Neuronal stem cell (in vitro differentiated cells): ENCODE measurements around the gene CASP8AP2.
"Not testable (repeated sequence)": the region's sequence is repeated elsewhere in the genome, so short reads cannot be mapped to it uniquely, and the experiment has no call there.

Experiments used
- DNase-seq: peaks from one replicate; pipeline ENCODE4 v3.0.0-alpha.2; 2013; ENCODE audit warnings: low spot score
- H2AFZ ChIP-seq: one replicate; pipeline ENCODE4 v1.6.1; 2013; ENCODE audit warnings: mild to moderate bottlenecking, low read length, inconsistent platforms
- H2AK5ac ChIP-seq: 2 replicates; pipeline ENCODE4 v1.6.1; 2013; ENCODE audit warnings: low read depth, mild to moderate bottlenecking, inconsistent platforms, low read length, moderate library complexity, mixed read lengths
- H2BK120ac ChIP-seq: 2 replicates; pipeline ENCODE4 v1.6.1; 2013; ENCODE audit warnings: low read depth, mild to moderate bottlenecking, inconsistent platforms, low read length, moderate library complexity, mixed read lengths
- H2BK12ac ChIP-seq: one replicate; pipeline ENCODE4 v1.6.1; 2013; ENCODE audit warnings: low read length, inconsistent platforms
- H2BK15ac ChIP-seq: 2 replicates; pipeline ENCODE4 v1.6.1; 2013; ENCODE audit warnings: mild to moderate bottlenecking, low read length, inconsistent platforms, mixed read lengths
- H2BK5ac ChIP-seq: one replicate; pipeline ENCODE4 v1.6.1; 2013; ENCODE audit warnings: inconsistent platforms, mild to moderate bottlenecking, low read length, moderate library complexity
- H3K14ac ChIP-seq: one replicate; pipeline ENCODE4 v1.6.1; 2013; ENCODE audit warnings: low read length, inconsistent platforms
- H3K18ac ChIP-seq: 2 replicates; pipeline ENCODE4 v1.6.1; 2013; ENCODE audit warnings: low read length, inconsistent platforms
- H3K23ac ChIP-seq: 2 replicates; pipeline ENCODE4 v1.6.1; 2013; ENCODE audit warnings: low read depth, mild to moderate bottlenecking, mixed read lengths, low read length, inconsistent platforms; ENCODE audit not compliant: poor library complexity
- H3K27ac ChIP-seq: replicated peaks from 3 replicates; pipeline ENCODE4 v1.5.1; 2013; ENCODE audit warnings: low read length, inconsistent platforms
- H3K27me3 ChIP-seq, 3 experiments: 2 replicates each; pipeline ENCODE4 v1.6.1; 2013; ENCODE audit warnings: low read length in 3 of 3, mild to moderate bottlenecking in 2 of 3, inconsistent platforms in 1 of 3, low read depth in 1 of 3, mixed read lengths in 1 of 3, moderate library complexity in 1 of 3; ENCODE audit not compliant: control insufficient read depth in 3 of 3, insufficient read depth in 3 of 3
- H3K36me3 ChIP-seq, 2 donors: replicated peaks in 1 of 2; 2 replicates each; pipeline ENCODE4 v1.6.1; 2013; ENCODE audit warnings: low read length in 2 of 2; ENCODE audit not compliant: control insufficient read depth in 2 of 2, insufficient read depth in 2 of 2
- H3K4ac ChIP-seq: 2 replicates; pipeline ENCODE4 v1.6.1; 2013; ENCODE audit warnings: inconsistent platforms, mild to moderate bottlenecking, low read length, moderate library complexity
- H3K4me1 ChIP-seq, 2 donors: 1 replicate in 1 of 2; 2 replicates in 1 of 2; pipeline ENCODE4 v1.6.1; 2013; ENCODE audit warnings: low read length in 2 of 2, low read depth in 1 of 2; ENCODE audit not compliant: control insufficient read depth in 2 of 2, insufficient read depth in 1 of 2
- H3K4me2 ChIP-seq: one replicate; pipeline ENCODE4 v1.6.1; 2013; ENCODE audit warnings: mild to moderate bottlenecking, low read length, inconsistent platforms; ENCODE audit not compliant: insufficient read depth, poor library complexity, severe bottlenecking
- H3K4me3 ChIP-seq, 2 donors: 2 replicates each; pipeline ENCODE4 v1.5.1; 2013; ENCODE audit warnings: low read length in 2 of 2, mild to moderate bottlenecking in 2 of 2, inconsistent platforms in 1 of 2, moderate library complexity in 1 of 2
- H3K79me1 ChIP-seq: one replicate; pipeline ENCODE4 v1.6.1; 2013; ENCODE audit warnings: low read depth, mild to moderate bottlenecking, inconsistent platforms, low read length, moderate library complexity
- H3K9ac ChIP-seq: one replicate; pipeline ENCODE4 v1.6.1; 2013; ENCODE audit warnings: mild to moderate bottlenecking, low read depth, low read length, inconsistent platforms; ENCODE audit not compliant: poor library complexity
- H3K9me3 ChIP-seq, 2 donors: replicated peaks in 1 of 2; 2 replicates each; pipeline versions ENCODE3 to v1.6.1; 2013; ENCODE audit warnings: low read length in 2 of 2, mild to moderate bottlenecking in 2 of 2, inconsistent platforms in 1 of 2, low read depth in 1 of 2, mixed read lengths in 1 of 2, moderate library complexity in 1 of 2; ENCODE audit not compliant: control insufficient read depth in 2 of 2, insufficient read depth in 1 of 2
- H4K8ac ChIP-seq: one replicate; pipeline ENCODE4 v1.6.1; 2013; ENCODE audit warnings: low read depth, mild to moderate bottlenecking, inconsistent platforms, low read length, moderate library complexity
- H4K91ac ChIP-seq: one replicate; pipeline ENCODE4 v1.6.1; 2013; ENCODE audit warnings: low read length, low read depth, mild to moderate bottlenecking, inconsistent platforms; ENCODE audit not compliant: poor library complexity
- WGBS, 2 donors: extraction: QIAGEN DNeasy Blood & Tissue Kit; methylation state at CpG; one replicate each; pipeline ENCODE4 v1.1.7; 2013; ENCODE audit warnings: missing lambda C conversion rate in 2 of 2, mixed read lengths in 1 of 2; ENCODE audit not compliant: insufficient read length in 2 of 2, insufficient replicate concordance in 1 of 2; ENCODE audit errors: extremely low coverage in 2 of 2; 5-methylcytosine and 5-hydroxymethylcytosine counted together

Gene CASP8AP2

GRCh38 chr6:89890845-89891528, 61.3 kb downstream of the CASP8AP2 start:
- H2BK120ac ChIP-seq, H3K4me3 ChIP-seq, H3K36me3 ChIP-seq, H3K9ac ChIP-seq, H3K18ac ChIP-seq, H3K4ac ChIP-seq, H3K9me3 ChIP-seq, H2AFZ ChIP-seq, H2AK5ac ChIP-seq, H3K79me1 ChIP-seq, H2BK12ac ChIP-seq, H3K27me3 ChIP-seq, H3K23ac ChIP-seq, DNase-seq, H3K4me1 ChIP-seq, H3K14ac ChIP-seq, H4K8ac ChIP-seq, H2BK5ac ChIP-seq, H2BK15ac ChIP-seq, H4K91ac ChIP-seq: not testable (repeated sequence)
- Histone ChIP-seq H3K4me2 (peak overlapping the region; percentile 23), H3K27ac (peak overlapping the region; percentile 74)
- WGBS, 2 donors = no CpG with 5 or more reads among the region's 11 CpGs

DNA sequence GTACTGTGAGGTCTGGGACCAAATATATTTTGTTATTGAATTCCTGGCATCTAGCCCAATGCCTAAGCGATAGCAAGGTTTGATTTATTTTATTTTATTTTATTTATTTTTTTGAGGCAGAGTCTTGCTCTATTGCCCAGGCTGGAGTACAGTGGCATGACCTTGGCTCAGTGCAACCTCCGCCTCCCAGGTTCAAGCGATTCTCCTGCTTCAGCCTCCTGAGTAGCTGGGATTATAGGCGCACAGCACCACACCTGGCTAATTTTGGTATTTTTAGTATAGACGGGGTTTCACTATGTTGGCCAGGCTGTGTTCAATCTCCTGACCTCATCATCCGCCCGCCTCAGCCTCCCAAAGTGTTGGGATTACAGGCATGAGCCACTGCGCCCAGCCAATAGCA, 62.9 kb downstream of the CASP8AP2 start:
- not testable (repeated sequence) for H2BK120ac ChIP-seq, H3K9me3 ChIP-seq, H2BK12ac ChIP-seq, H3K23ac ChIP-seq, H2BK15ac ChIP-seq, H3K4me3 ChIP-seq, H2AK5ac ChIP-seq, H3K9ac ChIP-seq, H3K79me1 ChIP-seq, H3K27me3 ChIP-seq, H3K18ac ChIP-seq, H2BK5ac ChIP-seq, H3K4me1 ChIP-seq, H3K4me2 ChIP-seq, H3K14ac ChIP-seq, H4K8ac ChIP-seq, H3K36me3 ChIP-seq, DNase-seq, H3K27ac ChIP-seq, H3K4ac ChIP-seq, H4K91ac ChIP-seq, H2AFZ ChIP-seq
- WGBS, 2 donors = no CpG with 5 or more reads among the region's 8 CpGs

GRCh38 chr6:89894169-89894568, 64.5 kb downstream of the CASP8AP2 start, which contains the start of gene GJA10:
Gene GJA10, plus strand, starts transcription at chr6:89894469. Its CDS starts 0 bp downstream, at chr6:89894469.
- Histone ChIP-seq H3K4me1 (peaks cover 0 to 8% of the 10 kb centered on the region in 2 donors), H2BK5ac (no peak within 1 kb of the TSS), H2BK12ac (no peak within 1 kb of the TSS), H3K36me3 (no peaks in the 10 kb centered on the region), H3K79me1 (no peaks in the 10 kb centered on the region), H3K23ac (no peak within 1 kb of the TSS), H3K9ac (no peak within 1 kb of the TSS), H3K4ac (no peak within 1 kb of the TSS), H4K91ac (no peak within 1 kb of the TSS), H3K4me3 (no peak within 1 kb of the TSS), H3K27me3 (peaks cover 0 to 6% (median 0%) of the 10 kb centered on the region in 3 experiments), H2BK120ac (no peak within 1 kb of the TSS), H3K14ac (no peak within 1 kb of the TSS), H3K27ac (no peak within 1 kb of the TSS), H3K9me3 (no peaks in the 10 kb centered on the region), H4K8ac (no peak within 1 kb of the TSS), H2AFZ (no peak within 1 kb of the TSS), H2AK5ac (no peak within 1 kb of the TSS), H3K4me2 (no peak within 1 kb of the TSS), H2BK15ac (no peak within 1 kb of the TSS), H3K18ac (no peak within 1 kb of the TSS)
- WGBS, 2 donors = no CpG with 5 or more reads among the region's 1 CpG
- no peak for DNase-seq

GRCh38 chr6:89895276-89895874, 65.7 kb downstream of the CASP8AP2 start:
- H3K27ac ChIP-seq = no peak overlapping the region

More at GRCh38 chr6:89895276-89895874, 65.7 kb downstream of the CASP8AP2 start:
- no peak overlapping the region for H2BK120ac ChIP-seq
- no peak overlapping the region for H3K4ac ChIP-seq
- H3K14ac ChIP-seq = no peak overlapping the region
- H4K8ac ChIP-seq = no peak overlapping the region
- H3K23ac ChIP-seq = no peak overlapping the region
- no peak overlapping the region for H2BK15ac ChIP-seq
- no peaks in the 10 kb centered on the region for H3K79me1 ChIP-seq
- no peaks in the 10 kb centered on the region for H3K9me3 ChIP-seq
- no peak overlapping the region for H2BK5ac ChIP-seq
- no peak overlapping the region for H2BK12ac ChIP-seq
- peak; percentile 63 for DNase-seq
- H2AK5ac ChIP-seq = no peak overlapping the region
- H4K91ac ChIP-seq = no peak overlapping the region
- no peaks in the 10 kb centered on the region for H3K36me3 ChIP-seq
- no CpG with 5 or more reads among the region's 8 CpGs for WGBS, 2 donors
- no peak overlapping the region for H2AFZ ChIP-seq
- no peak overlapping the region for H3K9ac ChIP-seq
- H3K18ac ChIP-seq = no peak overlapping the region
- no peak overlapping the region for H3K4me3 ChIP-seq
- peaks cover 0 to 1% (median 0%) of the 10 kb centered on the region in 3 experiments for H3K27me3 ChIP-seq
- peaks cover 0 to 8% of the 10 kb centered on the region in 2 donors for H3K4me1 ChIP-seq
- no peak overlapping the region for H3K4me2 ChIP-seq
